ENCODE data around the gene DLK1. TPM values are rescaled to one million over a fixed set of nuclear protein-coding genes. Genes with fewer than 3 reads are reported as not detected.

The DLK1 gene
- total RNA-seq, 4 donors from 2014 or later = 0.53 to 5.1 (median 3.5) TPM

- DNase-seq (no peak), ATAC-seq (no peak)
- intact Hi-C loops (cut with DNase I; ENCODE audit: low total_unique reads) = loop anchor here (5.0 kb wide), 1 partner anchor 33 kb away; no protein-coding TSS in a partner anchor
- peaks cover 0 to 4% (median 0%) of the 10 kb centered on the region in 3 donors for H3K27me3 ChIP-seq
- H3K4me1 ChIP-seq = peaks cover 15 to 24% of the 10 kb centered on the region in 2 donors
- H3K4me3 ChIP-seq = no peak overlapping the region
- no peaks in the 10 kb centered on the region for H3K36me3 ChIP-seq
- no peaks in the 10 kb centered on the region for H3K9me3 ChIP-seq
- TF ChIP-seq CTCF (IDR thresholded peaks at IDR 0.05 in 4 of 5, conservative IDR thresholded peaks at IDR 0.05 in 1 of 5) (no peak), POLR2A (IDR thresholded peaks at IDR 0.05) (no peak)
- peak overlapping the region in 2 of 4 donors; percentile 44 to 68 for H3K27ac ChIP-seq
- in situ Hi-C loops (cut with MboI; ENCODE audit: low sequenced_read_pairs in 4 of 4) = no loop called here
Observed at GRCh38 chr14:100679153-100679552, 47.5 kb upstream of the DLK1 start.

- Histone ChIP-seq H3K27me3 (peaks cover 0 to 4% (median 0%) of the 10 kb centered on the region in 3 donors), H3K36me3 (no peaks in the 10 kb centered on the region), H3K4me3 (no peak overlapping the region), H3K27ac (peak overlapping the region; percentile 18 to 57 (median 36)), H3K9me3 (no peaks in the 10 kb centered on the region), H3K4me1 (peaks cover 15 to 24% of the 10 kb centered on the region in 2 donors)
- peak in 1 of 2 donors; percentile 28 for DNase-seq
- intact Hi-C loops (cut with DNase I; ENCODE audit: low total_unique reads) (loop anchor here (5.0 kb wide), 1 partner anchor 32 kb away; no protein-coding TSS in a partner anchor), in situ Hi-C loops (cut with MboI; ENCODE audit: low sequenced_read_pairs in 4 of 4) (no loop called here)
- ATAC-seq = peak; percentile 25 to 45
- TF ChIP-seq CTCF (IDR thresholded peaks at IDR 0.05 in 4 of 5, conservative IDR thresholded peaks at IDR 0.05 in 1 of 5) = no peak
- no peak for TF ChIP-seq POLR2A (IDR thresholded peaks at IDR 0.05)
Observed at GRCh38 chr14:100679707-100680438, 46.8 kb upstream of the DLK1 start.

- Histone ChIP-seq H3K4me1 (peaks cover 15 to 24% of the 10 kb centered on the region in 2 donors), H3K4me3 (no peak overlapping the region), H3K27ac (peak overlapping the region; percentile 18 to 57 (median 36)), H3K27me3 (peaks cover 0 to 4% (median 0%) of the 10 kb centered on the region in 3 donors), H3K36me3 (no peaks in the 10 kb centered on the region), H3K9me3 (no peaks in the 10 kb centered on the region)
- intact Hi-C loops (cut with DNase I; ENCODE audit: low total_unique reads) = no loop called here
- ATAC-seq (no peak), DNase-seq (no peak)
- in situ Hi-C loops (cut with MboI; ENCODE audit: low sequenced_read_pairs in 4 of 4) = no loop called here
- TF ChIP-seq CTCF (IDR thresholded peaks at IDR 0.05 in 4 of 5, conservative IDR thresholded peaks at IDR 0.05 in 1 of 5) (no peak), POLR2A (IDR thresholded peaks at IDR 0.05) (no peak)
Observed at GRCh38 chr14:100680439-100681051, 46.1 kb upstream of the DLK1 start.

GRCh38 chr14:100681111-100681510 is 45.6 kb upstream of the DLK1 start:
- peak overlapping the region in 2 of 4 donors; percentile 51 to 57 for H3K27ac ChIP-seq
- no peak for ATAC-seq
- intact Hi-C loops (cut with DNase I; ENCODE audit: low total_unique reads) (no loop called here), in situ Hi-C loops (cut with MboI; ENCODE audit: low sequenced_read_pairs in 4 of 4) (no loop called here)
- no peak overlapping the region for H3K4me3 ChIP-seq
- peaks cover 15 to 24% of the 10 kb centered on the region in 2 donors for H3K4me1 ChIP-seq
- peaks cover 0 to 1% (median 0%) of the 10 kb centered on the region in 3 donors for H3K27me3 ChIP-seq
- no peak for DNase-seq
- H3K9me3 ChIP-seq = no peaks in the 10 kb centered on the region
- no peaks in the 10 kb centered on the region for H3K36me3 ChIP-seq
- TF ChIP-seq CTCF (IDR thresholded peaks at IDR 0.05 in 4 of 5, conservative IDR thresholded peaks at IDR 0.05 in 1 of 5) (no peak), POLR2A (IDR thresholded peaks at IDR 0.05) (no peak)
